DND-41 (cell line): ENCODE data around the gene NAPSA.

Source experiments
- ATAC-seq: fragments of 200-7000 bp; cut with Tn5 transposase; 3 replicates; pipeline ENCODE4 v1.9.1; 2021; ENCODE audit warnings: low read depth; ENCODE audit not compliant: insufficient read depth
- DNase-seq: peaks from one replicate; pipeline ENCODE4 v3.0.0-alpha.2; 2020
- H2AFZ ChIP-seq: 2 replicates; pipeline ENCODE4 v1.6.0; 2012; ENCODE audit warnings: low read depth, low read length
- H3K27ac ChIP-seq: 2 replicates; pipeline ENCODE4 v1.5.1; 2012; ENCODE audit warnings: low read length, inconsistent platforms
- H3K27me3 ChIP-seq: fragments of 200-600 bp; sonication (generic); 2 replicates; pipeline ENCODE4 v1.6.0; 2012; ENCODE audit warnings: low read length, mild to moderate bottlenecking, inconsistent platforms; ENCODE audit not compliant: insufficient read depth, poor library complexity
- H3K36me3 ChIP-seq: 2 replicates; pipeline ENCODE4 v1.5.1; 2012; ENCODE audit warnings: low read length, inconsistent platforms; ENCODE audit not compliant: insufficient read depth
- H3K4me1 ChIP-seq: 2 replicates; pipeline ENCODE4 v1.5.1; 2012; ENCODE audit warnings: mild to moderate bottlenecking, low read length; ENCODE audit not compliant: insufficient read depth
- H3K4me2 ChIP-seq: 2 replicates; pipeline ENCODE4 v1.6.0; 2012; ENCODE audit warnings: mild to moderate bottlenecking, moderate library complexity, low read length, inconsistent platforms; ENCODE audit not compliant: insufficient read depth
- H3K4me3 ChIP-seq, 2 experiments: fragments of 200-600 bp in 1 of 2; shearing (Covaris generic) in 1 of 2; 2 replicates each; pipeline ENCODE4 v1.5.1; 2012 to 2016; ENCODE audit warnings: inconsistent platforms in 2 of 2, low read length in 2 of 2, mild to moderate bottlenecking in 2 of 2, low read depth in 1 of 2, moderate library complexity in 1 of 2
- H3K79me2 ChIP-seq: 2 replicates; pipeline ENCODE4 v1.6.0; 2012; ENCODE audit warnings: low read length, inconsistent platforms; ENCODE audit not compliant: insufficient read depth
- H3K9ac ChIP-seq: 2 replicates; pipeline ENCODE4 v1.6.0; 2012; ENCODE audit warnings: low read depth, mild to moderate bottlenecking, inconsistent platforms, low read length, moderate library complexity
- H3K9me3 ChIP-seq: 2 replicates; pipeline ENCODE4 v1.5.1; 2012; ENCODE audit warnings: low read length, moderate library complexity, mild to moderate bottlenecking, inconsistent platforms; ENCODE audit not compliant: insufficient read depth, severe bottlenecking
- H4K20me1 ChIP-seq: 2 replicates; pipeline ENCODE4 v1.6.0; 2012; ENCODE audit warnings: low read length; ENCODE audit not compliant: insufficient read depth
- CTCF ChIP-seq: IDR thresholded peaks from 2 replicates; pipeline ENCODE4 v1.5.1; 2012; ENCODE audit warnings: borderline replicate concordance, low read length, moderate library complexity, mild to moderate bottlenecking; ENCODE audit not compliant: poor library complexity, severe bottlenecking; ENCODE audit errors: extremely low read depth
- EZH2 ChIP-seq: IDR thresholded peaks from 3 replicates; pipeline ENCODE4 v1.6.1; 2012; ENCODE audit warnings: borderline replicate concordance, low read depth, mild to moderate bottlenecking, moderate library complexity, low read length, inconsistent platforms; ENCODE audit not compliant: severe bottlenecking

Gene NAPSA

GRCh38 chr19:50383001-50383851 is 17.8 kb upstream of the NAPSA start:
- Histone ChIP-seq H2AFZ (peak overlapping the region; percentile 87), H3K36me3 (peaks cover 72% of the 10 kb centered on the region)

GRCh38 chr19:50381881-50382729 is 16.7 kb upstream of the NAPSA start:
- H3K4me3 ChIP-seq: no peak overlapping the region
- no peak overlapping the region for H3K9ac ChIP-seq
- H3K4me1 ChIP-seq: peaks cover 34% of the 10 kb centered on the region
- no peak overlapping the region for H2AFZ ChIP-seq
- H3K27me3 ChIP-seq: no peaks in the 10 kb centered on the region
- H3K36me3 ChIP-seq: peaks cover 71% of the 10 kb centered on the region
- ATAC-seq (no peak), DNase-seq (no peak)
- no peaks in the 10 kb centered on the region for H3K9me3 ChIP-seq
- TF ChIP-seq EZH2 (no peak), CTCF (no peak)
- no peak overlapping the region for H3K4me2 ChIP-seq
- peaks cover 56% of the 10 kb centered on the region for H4K20me1 ChIP-seq
- H3K27ac ChIP-seq: no peak overlapping the region
- H3K79me2 ChIP-seq: peaks cover 40% of the 10 kb centered on the region

More at GRCh38 chr19:50383001-50383851, 17.8 kb upstream of the NAPSA start:
- Histone ChIP-seq H3K4me2 (peak overlapping the region; percentile 100), H3K9ac (peak overlapping the region; percentile 80), H3K4me3 (peak overlapping the region in 1 of 2 experiments; percentile 100; a peak in 3 of 4 replicates), H3K27me3 (no peaks in the 10 kb centered on the region), H3K27ac (peak overlapping the region; percentile 79), H4K20me1 (peaks cover 56% of the 10 kb centered on the region), H3K9me3 (no peaks in the 10 kb centered on the region), H3K4me1 (peaks cover 32% of the 10 kb centered on the region), H3K79me2 (peaks cover 41% of the 10 kb centered on the region)
- TF ChIP-seq CTCF (no peak), EZH2 (no peak)
- DNase-seq: no peak
- ATAC-seq: no peak; the same call in 2 of the 3 replicates

- Histone ChIP-seq H3K4me2 (no peak overlapping the region), H3K4me1 (peaks cover 31% of the 10 kb centered on the region), H2AFZ (no peak overlapping the region), H3K27me3 (no peaks in the 10 kb centered on the region), H3K79me2 (peaks cover 28% of the 10 kb centered on the region), H3K27ac (no peak overlapping the region), H3K4me3 (no peak overlapping the region), H3K9me3 (no peaks in the 10 kb centered on the region), H3K36me3 (peaks cover 61% of the 10 kb centered on the region), H4K20me1 (peaks cover 47% of the 10 kb centered on the region), H3K9ac (no peak overlapping the region)
- DNase-seq (no peak), ATAC-seq (no peak)
- no peak for TF ChIP-seq EZH2
- no peak for TF ChIP-seq CTCF
Measured at GRCh38 chr19:50380751-50381151, 15.3 kb upstream of the NAPSA start.
